ENCODE measurements around the gene UNC119.

- TF ChIP-seq CTCF (IDR thresholded peaks at IDR 0.05; ENCODE audit: insufficient read depth, low read depth, low read length) (no peak), EZH2 (IDR thresholded peaks at IDR 0.05; ENCODE audit: insufficient read depth, low read length) (no peak)
These were observed 11.1 kb upstream of the UNC119 start for GRCh38 chr17:28563475-28563874.
